ENCODE results near the gene ADSS1. TPM values are rescaled to one million over a fixed set of nuclear protein-coding genes. Genes with fewer than 3 reads are reported as not detected.
A peak's percentile ranks its signal among the peaks of the same experiment; 100 is the strongest.

The ADSS1 gene
- total RNA-seq, 4 donors from 2014 or later: 11.0 to 18.6 (median 17.1) TPM

DNA sequence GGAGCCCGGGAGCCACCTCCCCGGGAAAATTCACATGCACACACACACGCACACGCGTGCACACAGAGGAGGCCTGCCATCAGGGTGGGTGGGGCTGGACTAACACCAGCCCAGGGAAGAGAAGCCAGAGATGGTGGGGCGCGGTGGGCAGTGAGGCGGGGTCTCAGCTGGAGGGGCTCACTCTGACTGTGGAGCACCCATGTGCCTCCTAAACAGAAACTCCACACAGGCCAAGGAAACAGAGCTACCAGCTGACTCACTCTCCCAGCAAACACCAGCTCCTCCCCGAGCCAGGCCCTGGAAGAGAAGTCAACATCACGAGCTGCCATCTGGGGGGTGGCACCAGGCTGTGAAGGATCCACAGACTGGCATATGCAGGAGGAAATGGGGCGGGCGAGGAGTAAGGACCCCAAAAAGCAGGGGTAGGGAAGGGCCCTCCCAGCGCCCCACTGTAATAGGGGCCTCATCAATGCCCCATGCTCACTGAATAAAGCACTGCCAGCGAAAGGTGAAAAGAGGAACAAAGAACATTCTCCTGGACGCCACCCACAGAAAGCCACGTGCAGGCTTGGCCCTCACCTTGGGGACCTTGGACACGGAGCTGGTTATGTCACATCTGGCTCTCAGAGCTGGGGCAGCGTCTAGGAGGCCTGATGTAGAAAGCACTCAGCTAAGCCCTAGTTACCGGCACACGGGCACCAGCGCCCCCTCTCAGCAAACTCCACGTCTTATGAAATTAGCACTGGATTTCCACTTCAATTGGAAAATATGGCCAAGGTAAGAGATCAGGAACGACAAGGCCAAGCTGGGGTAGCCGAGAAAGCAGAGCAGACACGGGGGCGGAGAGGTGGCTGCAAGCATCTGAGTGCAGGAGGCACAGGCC, 43.0 kb upstream of the ADSS1 start:
- Histone ChIP-seq H3K36me3 (no peaks in the 10 kb centered on the region), H3K4me1 (peaks cover 24 to 55% (median 33%) of the 10 kb centered on the region in 4 donors), H3K27me3 (no peaks in the 10 kb centered on the region), H3K4me3 (peak overlapping the region in 2 of 4 donors; percentile 13 to 47), H3K27ac (peak overlapping the region; percentile 63 to 95 (median 80)), H3K9me3 (no peaks in the 10 kb centered on the region)
- DNase-seq: peak; percentile 81 to 91 (median 83)
- TF ChIP-seq, protein P1, sequence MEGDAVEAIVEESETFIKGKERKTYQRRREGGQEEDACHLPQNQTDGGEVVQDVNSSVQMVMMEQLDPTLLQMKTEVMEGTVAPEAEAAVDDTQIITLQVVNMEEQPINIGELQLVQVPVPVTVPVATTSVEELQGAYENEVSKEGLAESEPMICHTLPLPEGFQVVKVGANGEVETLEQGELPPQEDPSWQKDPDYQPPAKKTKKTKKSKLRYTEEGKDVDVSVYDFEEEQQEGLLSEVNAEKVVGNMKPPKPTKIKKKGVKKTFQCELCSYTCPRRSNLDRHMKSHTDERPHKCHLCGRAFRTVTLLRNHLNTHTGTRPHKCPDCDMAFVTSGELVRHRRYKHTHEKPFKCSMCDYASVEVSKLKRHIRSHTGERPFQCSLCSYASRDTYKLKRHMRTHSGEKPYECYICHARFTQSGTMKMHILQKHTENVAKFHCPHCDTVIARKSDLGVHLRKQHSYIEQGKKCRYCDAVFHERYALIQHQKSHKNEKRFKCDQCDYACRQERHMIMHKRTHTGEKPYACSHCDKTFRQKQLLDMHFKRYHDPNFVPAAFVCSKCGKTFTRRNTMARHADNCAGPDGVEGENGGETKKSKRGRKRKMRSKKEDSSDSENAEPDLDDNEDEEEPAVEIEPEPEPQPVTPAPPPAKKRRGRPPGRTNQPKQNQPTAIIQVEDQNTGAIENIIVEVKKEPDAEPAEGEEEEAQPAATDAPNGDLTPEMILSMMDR (IDR thresholded peaks at IDR 0.05): peak in 3 of 6 experiments; percentile 16 to 33 (median 28)
- TF ChIP-seq POLR2A (IDR thresholded peaks at IDR 0.05): peak; percentile 43 to 45

DNA sequence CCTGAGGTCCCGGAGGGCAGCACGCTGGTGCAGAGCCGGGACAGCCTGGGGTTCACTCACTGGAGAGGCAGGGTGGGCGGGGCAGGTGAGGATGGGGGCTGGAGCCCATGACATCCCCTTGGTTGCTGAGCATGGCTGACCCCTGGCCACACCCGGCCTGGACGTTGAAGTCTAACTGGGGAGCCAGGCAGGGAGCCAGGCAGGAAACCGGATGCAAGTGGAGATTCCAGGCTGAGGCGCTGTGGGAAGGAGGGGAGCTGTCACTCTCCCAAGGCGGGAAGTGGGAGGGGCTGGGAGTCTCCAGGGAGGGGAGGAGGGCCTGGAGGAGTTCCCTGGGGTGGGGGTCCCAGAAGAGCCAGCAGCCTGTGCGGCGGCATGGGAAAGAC, 42.3 kb upstream of the ADSS1 start:
- TF ChIP-seq, protein P1 (IDR thresholded peaks at IDR 0.05): no peak
- no peak for TF ChIP-seq POLR2A (IDR thresholded peaks at IDR 0.05)
- Histone ChIP-seq H3K9me3 (no peaks in the 10 kb centered on the region), H3K36me3 (no peaks in the 10 kb centered on the region), H3K4me1 (peaks cover 24 to 58% (median 34%) of the 10 kb centered on the region in 4 donors), H3K4me3 (peak overlapping the region in 2 of 4 donors; percentile 13 to 47), H3K27ac (peak overlapping the region; percentile 63 to 95 (median 80)), H3K27me3 (no peaks in the 10 kb centered on the region)
- DNase-seq: peak; percentile 30 to 90 (median 88)

DNA sequence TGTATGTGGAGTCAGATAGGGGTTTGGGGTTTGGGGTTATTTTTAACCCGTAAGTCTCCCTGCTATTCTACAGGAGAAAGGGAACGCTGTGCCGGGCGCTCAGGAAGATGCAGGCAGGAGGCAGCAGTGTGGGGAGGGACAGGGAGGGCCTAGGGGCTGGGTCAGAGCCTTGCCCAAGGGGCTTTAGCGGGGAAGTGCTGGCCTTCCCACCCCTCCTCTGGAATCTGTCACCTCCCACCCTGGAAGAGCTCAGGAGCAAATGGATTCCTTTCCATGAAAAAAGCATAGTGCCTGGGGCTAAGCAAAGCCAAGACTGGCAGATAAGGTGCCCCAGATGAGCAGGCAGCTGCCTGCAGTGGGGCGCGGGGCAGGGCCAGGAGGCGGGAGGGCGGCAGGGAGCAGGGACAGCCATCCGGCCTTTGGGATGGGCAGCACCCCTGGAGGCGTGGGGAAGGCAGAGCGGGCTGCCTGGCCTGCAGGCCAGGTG, 41.9 kb upstream of the ADSS1 start:
- Histone ChIP-seq H3K36me3 (no peaks in the 10 kb centered on the region), H3K4me1 (peaks cover 25 to 59% (median 34%) of the 10 kb centered on the region in 4 donors), H3K9me3 (no peaks in the 10 kb centered on the region), H3K27ac (peak overlapping the region; percentile 63 to 95 (median 80)), H3K27me3 (no peaks in the 10 kb centered on the region), H3K4me3 (peak overlapping the region in 2 of 4 donors; percentile 13 to 47)
- TF ChIP-seq POLR2A (IDR thresholded peaks at IDR 0.05): no peak
- TF ChIP-seq, protein P1 (IDR thresholded peaks at IDR 0.05): no peak
- no peak for DNase-seq

DNA sequence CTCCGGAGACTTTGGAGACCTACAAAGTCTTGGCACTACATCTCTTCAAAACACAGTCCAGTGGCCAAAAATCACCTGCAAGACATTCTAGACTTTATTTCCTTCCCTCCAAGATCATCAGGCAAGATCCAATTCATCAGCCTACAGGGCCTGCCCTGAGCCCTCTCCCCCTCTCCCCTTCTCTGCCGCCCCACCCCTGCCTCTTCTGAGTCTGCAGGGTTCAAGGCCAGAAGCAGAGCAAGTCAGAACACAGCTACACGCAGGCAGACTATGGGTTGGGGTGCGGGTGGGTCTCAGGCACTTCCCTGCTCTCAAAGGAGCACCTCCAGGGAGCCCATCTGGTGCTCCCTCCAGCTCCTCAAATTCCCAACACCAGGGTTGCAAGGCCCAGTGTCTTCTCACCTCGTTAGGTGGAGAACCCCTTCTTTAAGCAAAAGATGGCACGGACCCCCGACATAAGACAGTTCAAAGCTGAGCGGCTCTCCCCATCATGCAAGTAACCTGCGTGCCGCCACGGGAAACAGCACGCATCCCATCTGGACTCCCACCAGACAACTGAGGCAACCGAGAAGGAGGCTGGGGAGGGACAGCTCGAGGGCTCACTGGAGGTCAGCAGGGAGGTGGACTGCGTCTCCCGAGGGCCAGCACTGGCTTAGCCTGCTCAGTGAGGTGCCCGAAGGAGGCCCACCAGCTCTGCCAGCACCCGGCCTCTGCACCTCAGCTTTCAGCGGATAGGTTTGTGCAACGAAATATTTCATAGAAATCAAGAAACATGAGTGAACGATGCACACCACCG, 40.2 kb upstream of the ADSS1 start:
- no peaks in the 10 kb centered on the region for H3K27me3 ChIP-seq
- DNase-seq: no peak
- peaks cover 28 to 65% (median 34%) of the 10 kb centered on the region in 4 donors for H3K4me1 ChIP-seq
- no peaks in the 10 kb centered on the region for H3K9me3 ChIP-seq
- no peak overlapping the region for H3K27ac ChIP-seq
- TF ChIP-seq POLR2A (IDR thresholded peaks at IDR 0.05): no peak
- TF ChIP-seq, protein P1 (IDR thresholded peaks at IDR 0.05): no peak
- no peaks in the 10 kb centered on the region for H3K36me3 ChIP-seq
- no peak overlapping the region for H3K4me3 ChIP-seq

DNA sequence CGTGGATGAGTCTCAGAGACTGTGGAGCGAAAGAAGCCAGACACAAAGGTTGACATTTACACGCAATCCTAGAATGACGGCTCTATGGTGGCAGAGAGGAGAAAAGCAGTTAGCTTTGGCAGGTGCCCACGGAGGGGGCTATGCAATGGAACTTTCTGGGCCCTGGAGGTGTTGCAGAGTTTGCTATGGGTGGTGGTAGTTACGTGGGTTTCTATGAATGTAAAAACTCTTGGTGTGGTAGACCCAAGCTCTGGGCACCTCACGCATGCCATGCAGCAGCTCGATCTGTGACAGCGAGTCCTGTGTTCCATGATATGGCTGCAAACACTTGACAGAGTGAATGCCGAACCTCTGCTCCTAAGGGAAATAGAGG, 39.6 kb upstream of the ADSS1 start:
- Histone ChIP-seq H3K4me1 (peaks cover 27 to 62% (median 35%) of the 10 kb centered on the region in 4 donors), H3K36me3 (no peaks in the 10 kb centered on the region), H3K4me3 (no peak overlapping the region), H3K9me3 (no peaks in the 10 kb centered on the region), H3K27me3 (no peaks in the 10 kb centered on the region), H3K27ac (no peak overlapping the region)
- DNase-seq: no peak
- no peak for TF ChIP-seq POLR2A (IDR thresholded peaks at IDR 0.05)
- TF ChIP-seq, protein P1 (IDR thresholded peaks at IDR 0.05): no peak

All from Peyer's patch (tissue), 4 donors.